GM15510 (cell line): ENCODE results near the gene SMYD3.

Source experiments
- POLR2A ChIP-seq: IDR thresholded peaks from 3 replicates; pipeline ENCODE4 v1.6.1; 2011; ENCODE audit warnings: borderline replicate concordance; ENCODE audit not compliant: insufficient read length; ENCODE audit errors: extremely low read depth

Gene SMYD3

GRCh38 chr1:245987219-245987545 is 519.9 kb downstream of the SMYD3 start:
- no peak for TF ChIP-seq POLR2A

DNA sequence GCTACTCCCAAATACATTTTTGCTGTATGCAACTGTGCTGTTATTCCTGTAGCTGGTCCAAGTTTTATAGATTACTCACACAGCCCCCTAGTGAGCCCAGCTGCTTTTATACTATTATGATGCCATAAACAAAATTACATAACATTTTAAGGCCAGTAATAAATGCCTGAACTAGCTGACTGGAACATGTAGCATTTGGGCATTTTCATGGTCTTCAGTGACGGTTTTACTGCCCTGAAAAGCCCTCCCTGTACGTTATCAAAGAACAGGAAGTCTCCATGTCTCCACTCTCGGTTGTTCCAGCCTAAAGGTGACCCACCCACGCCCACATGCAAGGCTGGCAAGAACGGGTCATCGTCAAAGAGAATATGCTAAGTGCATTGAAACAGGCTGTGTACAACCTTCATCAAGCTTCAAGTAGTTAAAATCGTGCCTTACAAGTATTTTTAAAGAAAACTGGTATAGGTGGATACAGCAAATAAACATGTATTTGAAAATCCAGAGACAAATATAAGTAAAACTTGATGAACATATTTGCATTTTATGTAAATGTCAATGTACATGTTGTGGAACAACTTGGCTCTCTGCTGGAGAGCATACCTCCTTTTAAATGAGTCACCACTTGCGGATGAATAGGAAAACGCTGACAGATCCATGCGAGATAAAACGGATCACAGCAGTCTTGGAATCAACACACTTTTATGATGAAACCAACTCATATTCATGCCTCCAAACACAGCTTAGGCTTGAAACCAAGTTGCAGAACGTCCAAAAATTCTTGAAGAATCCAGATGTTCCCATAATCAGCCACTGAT is 520.5 kb downstream of the SMYD3 start:
- no peak for TF ChIP-seq POLR2A

GRCh38 chr1:245984390-245985155 is 522.5 kb downstream of the SMYD3 start:
- no peak for TF ChIP-seq POLR2A

DNA sequence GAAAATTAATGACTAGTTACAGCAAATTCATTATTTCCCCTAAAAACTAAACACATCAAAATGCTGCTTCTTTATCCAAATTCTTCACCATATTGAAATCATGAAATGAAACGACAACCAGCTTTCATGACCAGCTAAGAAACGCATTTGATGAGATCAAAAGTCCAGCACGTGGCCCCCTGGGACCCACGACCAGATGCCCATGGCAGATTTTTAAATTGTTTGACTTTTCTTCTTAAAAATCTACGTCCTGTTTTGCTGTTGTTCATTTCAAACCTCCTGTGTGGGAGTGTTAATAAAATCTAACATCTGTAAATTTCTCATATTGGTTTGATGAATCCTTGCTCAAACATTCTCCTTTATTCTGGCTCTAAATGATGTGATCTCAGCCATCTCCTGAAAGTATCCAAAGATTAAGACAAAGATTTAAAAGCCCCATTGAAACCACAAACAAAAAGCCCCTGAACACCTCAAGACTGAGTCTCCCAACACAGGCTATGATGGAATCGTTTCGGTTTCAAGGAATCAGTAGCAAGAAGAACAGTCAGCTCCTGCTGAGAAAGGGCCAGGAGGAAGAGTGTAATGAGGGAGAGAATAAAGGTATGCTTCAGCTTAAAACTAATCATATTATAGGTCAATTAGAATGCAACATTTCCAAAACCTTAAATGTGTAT is 523.6 kb downstream of the SMYD3 start:
- TF ChIP-seq POLR2A: no peak

- TF ChIP-seq POLR2A: no peak
Observed at GRCh38 chr1:245979589-245979988, 527.5 kb downstream of the SMYD3 start.

GRCh38 chr1:245978915-245979314 is 528.2 kb downstream of the SMYD3 start:
- TF ChIP-seq POLR2A: no peak

DNA sequence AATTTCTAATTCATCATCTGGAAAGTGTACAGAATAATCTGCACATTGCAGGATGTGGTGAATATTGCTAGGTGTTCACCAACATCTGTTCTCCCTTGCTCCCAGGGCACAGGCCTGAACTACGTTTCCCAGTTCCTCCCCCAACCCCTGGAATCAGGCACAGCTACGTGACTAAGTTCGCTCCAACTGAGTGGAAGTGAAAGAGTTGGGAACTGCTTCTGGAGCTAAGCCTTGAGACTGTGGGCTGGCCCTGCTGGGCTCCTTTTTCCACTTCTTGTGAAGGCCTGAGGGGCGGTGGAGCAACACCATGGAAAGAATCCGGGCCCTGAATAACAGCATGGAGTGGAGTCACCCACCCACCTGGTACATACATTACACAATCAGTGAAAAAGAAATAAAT is 534.6 kb downstream of the SMYD3 start:
- TF ChIP-seq POLR2A: no peak

- TF ChIP-seq POLR2A: no peak
Observed at GRCh38 chr1:245971711-245972085, 535.4 kb downstream of the SMYD3 start.

- TF ChIP-seq POLR2A: no peak
Observed at GRCh38 chr1:245969283-245969682, 537.8 kb downstream of the SMYD3 start.

GRCh38 chr1:245968775-245969174 is 538.3 kb downstream of the SMYD3 start:
- no peak for TF ChIP-seq POLR2A

- TF ChIP-seq POLR2A: no peak
Observed at GRCh38 chr1:245965398-245965797, 541.7 kb downstream of the SMYD3 start.

GRCh38 chr1:245963649-245964048 is 543.4 kb downstream of the SMYD3 start:
- TF ChIP-seq POLR2A: no peak

DNA sequence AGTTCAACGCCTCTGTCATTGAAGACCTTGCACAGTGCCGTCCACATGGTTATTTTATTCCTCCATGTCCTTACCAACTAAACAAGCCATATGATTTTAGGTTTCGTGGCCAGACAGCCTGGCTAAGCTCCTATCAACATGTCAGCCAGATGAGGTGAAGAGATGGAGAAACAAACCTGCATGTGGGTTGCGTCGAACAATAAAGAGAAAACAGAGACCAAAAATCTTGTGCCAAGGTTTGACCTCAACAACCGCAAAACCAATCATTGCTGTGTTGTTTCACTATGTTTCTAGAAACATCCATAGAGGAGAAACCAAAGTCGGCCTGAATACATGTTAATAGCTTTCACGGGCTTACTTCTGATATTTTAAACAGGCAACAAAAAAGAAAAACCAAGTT is 544.6 kb downstream of the SMYD3 start:
- no peak for TF ChIP-seq POLR2A

DNA sequence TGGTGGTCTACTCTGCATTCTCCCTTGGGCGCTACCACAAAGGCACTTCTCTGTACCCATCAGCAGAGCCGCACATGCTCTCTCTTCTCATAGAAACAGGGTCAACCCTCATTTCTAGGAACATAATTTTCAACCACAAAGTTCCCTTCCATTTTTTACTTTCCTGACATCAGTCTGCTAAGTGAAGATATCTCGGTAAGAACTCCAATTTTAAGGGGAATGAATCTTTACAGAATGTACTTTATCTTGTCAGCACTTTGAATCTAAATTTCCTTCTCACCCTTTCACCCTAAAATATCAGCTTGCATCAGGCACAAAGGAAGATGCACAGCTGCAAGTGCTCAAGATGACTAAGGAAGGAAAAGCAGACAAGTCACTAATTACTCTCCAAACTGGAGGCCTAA is 545.9 kb downstream of the SMYD3 start:
- TF ChIP-seq POLR2A: no peak

- no peak for TF ChIP-seq POLR2A
Observed at GRCh38 chr1:245960171-245960570, 546.9 kb downstream of the SMYD3 start.
